HuH-7 (cell line): ENCODE data around the gene HECTD1.
"Not testable (repeated sequence)": the region's sequence is repeated elsewhere in the genome, so short reads cannot be mapped to it uniquely, and the experiment has no call there.

Experiments used
- DNase-seq: peaks from one replicate; pipeline ENCODE4 v3.0.0; 2011; ENCODE audit warnings: low spot score

The HECTD1 gene

DNA sequence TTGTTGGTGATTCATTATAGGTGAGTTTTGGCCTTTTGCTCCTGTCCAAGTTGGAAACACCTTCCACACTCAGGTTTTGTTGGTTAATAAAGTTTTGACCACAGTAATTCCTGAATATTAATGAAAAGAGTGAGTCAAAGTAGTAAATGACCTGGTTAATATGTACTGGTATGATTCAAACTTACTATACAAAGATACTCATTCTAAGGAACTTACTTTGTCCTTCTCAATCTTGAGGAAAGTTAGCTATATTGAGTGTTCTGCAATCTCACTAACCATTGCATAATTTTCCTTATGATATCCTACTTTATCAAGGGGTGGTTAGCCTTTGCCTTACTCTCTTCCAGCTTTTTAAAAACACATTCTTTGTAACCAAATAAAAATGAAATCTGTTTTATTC, 20.9 kb upstream of the HECTD1 start:
- DNase-seq: no peak

DNA sequence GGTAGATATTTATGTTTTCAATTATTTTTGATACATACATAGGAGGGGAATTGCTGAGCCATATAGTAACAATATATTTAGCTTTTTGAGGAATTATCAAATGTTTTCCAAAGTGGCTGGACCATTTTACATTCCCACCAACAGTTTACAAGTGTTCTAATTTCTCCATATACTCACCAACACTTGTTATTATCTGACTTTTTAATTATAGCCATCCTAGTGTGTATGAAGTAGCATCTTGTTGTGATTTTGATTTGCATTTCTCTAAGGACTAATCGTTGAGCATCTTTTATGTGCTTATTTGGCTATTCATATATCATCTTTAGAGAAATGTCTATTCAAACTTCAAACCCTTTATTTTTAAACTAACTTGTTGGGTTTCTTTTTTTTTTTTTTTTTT, 17.2 kb upstream of the HECTD1 start:
- no peak for DNase-seq

DNA sequence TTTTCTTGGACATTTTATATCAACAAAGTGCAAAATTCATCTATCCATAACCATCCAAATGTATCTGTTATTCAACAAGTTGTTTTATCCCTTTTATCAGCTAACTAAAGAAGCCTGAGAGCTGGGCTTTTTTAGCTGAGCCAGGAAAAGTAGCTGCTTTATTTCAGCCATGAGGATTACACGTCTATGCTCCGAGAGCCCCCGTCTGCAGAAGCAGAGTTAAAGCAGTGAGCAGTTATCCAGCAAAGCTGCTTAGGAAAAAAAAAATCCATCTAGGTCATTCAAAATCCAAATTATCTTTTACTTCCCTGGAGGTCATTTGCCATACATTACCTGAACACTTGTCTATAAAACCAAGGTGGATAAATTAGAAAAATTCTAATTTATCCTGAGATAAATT, 15.7 kb upstream of the HECTD1 start:
- DNase-seq: no peak

DNA sequence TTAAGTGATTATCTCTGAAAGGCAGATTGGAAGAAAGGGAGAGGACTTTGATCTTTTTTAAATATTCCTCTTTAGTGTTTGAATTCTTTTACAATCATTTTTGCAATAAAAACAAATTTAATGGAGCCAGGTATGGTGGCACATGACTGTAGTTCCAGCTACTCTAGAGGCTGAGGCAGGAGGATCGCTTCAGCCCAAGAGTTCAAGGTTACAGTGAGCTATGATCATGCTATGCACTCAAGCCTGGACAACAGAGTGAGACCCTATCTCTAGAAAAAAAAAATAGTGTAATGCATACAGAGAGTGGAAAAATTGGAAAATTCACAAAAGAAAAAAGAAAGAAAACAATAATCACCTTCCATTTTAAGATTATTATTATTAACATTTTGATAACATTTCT, 15.2 kb upstream of the HECTD1 start:
- no peak for DNase-seq

DNA sequence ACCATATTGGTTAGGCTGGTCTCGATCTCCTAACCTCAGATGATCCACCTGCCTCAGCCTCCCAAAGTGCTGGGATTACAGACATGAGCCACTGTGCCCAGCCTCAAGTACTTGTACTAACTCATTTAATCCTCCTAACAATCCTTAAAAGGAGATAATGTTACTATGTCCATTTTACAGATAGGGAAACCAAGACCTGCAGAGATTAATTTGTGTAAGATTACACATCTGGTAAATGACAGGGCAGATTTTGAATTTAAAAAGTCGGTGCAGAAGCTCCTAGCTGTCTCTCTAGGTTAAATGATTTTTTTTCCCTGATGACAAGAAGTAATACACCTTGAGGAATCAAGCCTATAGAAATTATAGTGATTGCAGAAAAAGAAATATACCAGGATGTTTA, 13.7 kb upstream of the HECTD1 start:
- DNase-seq: no peak

DNA sequence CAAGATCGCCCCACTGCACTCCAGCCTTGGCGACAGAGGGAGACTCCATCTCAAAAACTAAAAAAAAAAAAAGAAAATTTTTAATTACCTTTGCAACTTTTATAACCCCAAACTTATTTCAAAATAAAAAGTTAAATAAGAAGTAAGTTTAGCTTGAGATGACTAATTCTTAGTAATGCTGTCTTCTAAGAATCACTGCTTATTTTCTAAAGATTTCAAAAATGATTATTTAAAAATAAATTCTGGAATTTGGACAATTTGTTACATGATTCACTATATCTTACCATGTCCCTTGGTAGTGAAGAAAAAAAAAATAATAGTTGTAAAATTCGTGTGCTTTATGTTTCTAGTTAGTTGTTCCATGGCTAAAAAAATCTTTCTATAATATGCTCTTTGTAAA, 11.6 kb upstream of the HECTD1 start:
- no peak for DNase-seq

DNA sequence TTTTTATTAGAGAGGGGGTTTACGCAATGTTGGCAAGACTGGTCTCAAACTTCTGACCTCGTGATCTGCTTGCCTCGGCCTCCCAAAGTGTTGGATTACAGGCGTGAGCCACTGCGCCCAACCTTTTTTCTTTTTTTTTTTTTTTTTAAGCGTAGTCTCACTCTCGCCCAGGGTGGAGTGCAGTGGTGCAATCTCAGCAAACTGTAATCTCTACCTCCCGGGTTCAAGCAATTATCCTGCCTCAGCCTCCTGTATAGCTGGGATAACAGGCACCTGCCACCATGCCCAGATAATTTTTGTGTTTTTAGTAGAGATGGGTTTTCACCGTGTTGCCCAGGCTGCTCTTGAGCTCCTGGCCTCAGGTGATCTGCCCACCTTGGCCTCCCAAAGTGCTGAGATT, 8.8 kb upstream of the HECTD1 start:
- no peak for DNase-seq

DNA sequence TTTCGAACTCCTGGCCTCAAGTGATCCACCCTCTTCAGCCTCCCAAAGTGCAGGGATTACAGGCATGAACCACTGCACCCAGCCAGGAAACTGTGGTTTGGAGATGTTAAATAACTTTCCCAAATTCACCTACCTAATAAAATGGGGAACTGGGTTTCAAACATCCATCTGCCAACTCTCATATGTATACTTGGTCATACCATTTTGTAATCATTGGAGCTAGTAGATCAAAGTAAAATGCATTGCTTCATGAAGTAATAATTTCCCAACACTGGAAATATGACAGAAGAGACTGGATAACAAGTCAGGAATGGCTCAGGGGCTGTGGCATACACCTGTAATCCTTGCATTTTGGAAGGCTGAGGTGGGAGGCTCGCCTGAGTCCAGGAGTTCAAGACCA, 5.3 kb upstream of the HECTD1 start:
- no peak for DNase-seq

DNA sequence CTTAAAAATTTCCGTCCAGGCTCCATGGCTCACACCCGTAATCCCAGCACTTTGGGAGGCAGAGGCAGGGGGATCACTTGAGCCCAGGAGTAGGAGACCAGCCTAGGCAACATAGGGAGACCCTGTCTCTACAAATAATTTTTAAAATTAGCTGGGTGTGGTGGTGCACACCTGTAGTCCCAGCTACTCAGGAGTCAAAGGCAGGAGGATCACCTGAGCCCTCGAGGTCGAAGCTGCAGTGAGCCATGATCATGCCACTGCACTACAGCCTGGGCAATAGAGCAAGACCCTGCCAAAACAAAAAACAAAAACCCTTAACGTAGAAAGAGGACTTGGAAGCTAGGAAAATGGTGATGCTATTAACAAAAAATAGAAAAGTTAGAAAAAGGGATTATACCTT, 2.0 kb upstream of the HECTD1 start:
- DNase-seq: no peak

DNA sequence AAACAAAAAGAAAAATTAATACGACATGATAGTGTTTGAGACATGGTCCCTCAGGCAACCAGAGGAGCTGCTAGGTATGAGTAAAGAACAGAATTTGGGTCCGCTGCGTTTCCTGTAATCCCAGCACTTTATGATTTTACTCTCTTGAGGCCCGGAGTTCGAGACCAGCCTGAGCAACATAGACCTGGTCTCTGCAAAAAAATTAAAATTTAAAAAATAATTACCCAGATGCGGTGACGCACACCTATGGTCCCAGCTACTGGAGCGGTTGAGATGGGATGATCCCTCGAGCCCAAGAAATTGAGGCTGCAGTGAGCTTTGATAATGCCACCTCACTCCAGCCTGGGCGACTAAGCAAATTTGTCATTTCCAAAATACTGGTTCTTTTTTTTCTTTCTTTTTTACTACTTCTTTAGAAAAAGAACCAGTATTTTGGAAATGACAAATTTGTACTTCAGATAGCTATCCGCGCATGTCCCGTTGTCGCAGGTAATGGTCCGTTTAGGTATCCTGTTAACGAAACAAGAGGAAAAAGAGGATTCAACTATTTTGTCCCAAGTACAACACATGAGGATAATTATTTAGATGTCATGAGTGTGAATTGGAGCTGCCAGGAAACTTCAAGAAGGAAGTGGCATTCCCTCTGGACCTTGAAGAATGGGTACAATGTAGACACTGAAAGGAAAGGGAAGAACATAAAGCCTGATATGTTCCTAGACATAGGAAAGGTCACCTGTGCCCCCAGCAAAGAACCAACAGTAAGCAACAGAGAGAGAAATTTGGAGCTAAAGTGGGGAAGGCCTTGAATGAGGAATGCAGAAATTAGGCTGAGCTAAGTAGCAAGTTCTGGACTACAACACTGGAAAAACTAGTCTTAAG, 1.2 kb upstream of the HECTD1 start:
- DNase-seq: no peak

DNA sequence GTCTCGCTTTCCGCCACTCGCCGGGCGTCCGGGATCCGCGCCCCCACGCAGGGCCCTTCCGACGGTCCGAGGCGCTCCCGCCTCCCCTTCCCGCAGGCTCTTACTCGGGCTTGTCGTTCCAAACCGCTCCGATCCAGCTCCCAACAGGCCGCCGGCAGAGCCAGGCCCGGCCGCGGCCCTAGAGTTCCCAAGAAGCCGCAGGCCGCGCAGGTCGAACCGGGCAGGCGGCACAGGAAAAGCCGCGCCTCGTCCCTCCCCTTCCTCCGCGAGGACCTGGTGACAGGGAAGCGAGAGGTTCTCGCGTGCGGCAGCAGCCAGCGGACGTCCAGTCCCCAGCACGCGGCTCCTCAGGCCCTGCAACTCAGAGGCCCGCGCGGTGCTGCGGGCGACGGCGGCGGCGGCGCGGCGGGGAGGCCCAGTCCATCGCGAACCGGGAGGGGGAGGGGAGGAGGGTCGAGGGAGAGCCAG, 272 bp downstream of the HECTD1 start:
- no peak for DNase-seq

DNA sequence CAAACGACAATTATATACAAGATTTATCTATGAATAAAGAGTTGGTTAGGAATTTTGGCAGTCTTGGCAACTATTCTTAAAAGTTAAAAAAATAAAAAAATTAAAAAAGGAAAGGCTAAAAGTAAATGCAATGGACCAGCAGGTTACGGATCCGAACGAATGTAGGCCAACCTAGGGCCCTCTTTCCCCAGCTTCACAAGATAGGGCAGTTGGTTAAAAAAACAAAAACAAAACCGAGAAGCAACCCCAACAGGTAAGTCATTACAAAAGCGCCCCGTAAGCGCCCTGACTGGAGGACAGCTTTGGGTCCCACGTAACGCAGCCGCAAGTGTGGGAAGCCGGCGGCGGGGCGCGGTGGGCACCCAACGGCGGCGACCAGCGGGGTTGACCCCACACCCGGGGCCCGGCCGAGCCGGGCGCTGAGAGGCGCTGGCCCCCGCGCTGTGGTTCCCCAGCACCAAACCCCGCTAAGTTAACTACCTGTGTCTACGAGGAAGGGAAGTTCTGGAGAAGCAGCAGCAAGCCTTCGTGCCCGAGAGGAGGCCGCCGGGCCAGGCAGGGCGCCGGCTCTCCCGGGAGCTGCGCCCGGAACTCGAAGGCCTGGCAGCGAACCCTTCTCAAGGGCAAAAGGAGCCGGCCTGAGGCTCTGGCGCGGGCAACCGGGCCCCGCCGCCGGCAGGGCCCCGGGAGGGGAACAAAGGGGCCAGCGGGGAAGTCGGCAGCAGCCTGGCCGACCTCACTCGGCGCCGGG, 882 bp downstream of the HECTD1 start:
- peak; percentile 71 for DNase-seq

DNA sequence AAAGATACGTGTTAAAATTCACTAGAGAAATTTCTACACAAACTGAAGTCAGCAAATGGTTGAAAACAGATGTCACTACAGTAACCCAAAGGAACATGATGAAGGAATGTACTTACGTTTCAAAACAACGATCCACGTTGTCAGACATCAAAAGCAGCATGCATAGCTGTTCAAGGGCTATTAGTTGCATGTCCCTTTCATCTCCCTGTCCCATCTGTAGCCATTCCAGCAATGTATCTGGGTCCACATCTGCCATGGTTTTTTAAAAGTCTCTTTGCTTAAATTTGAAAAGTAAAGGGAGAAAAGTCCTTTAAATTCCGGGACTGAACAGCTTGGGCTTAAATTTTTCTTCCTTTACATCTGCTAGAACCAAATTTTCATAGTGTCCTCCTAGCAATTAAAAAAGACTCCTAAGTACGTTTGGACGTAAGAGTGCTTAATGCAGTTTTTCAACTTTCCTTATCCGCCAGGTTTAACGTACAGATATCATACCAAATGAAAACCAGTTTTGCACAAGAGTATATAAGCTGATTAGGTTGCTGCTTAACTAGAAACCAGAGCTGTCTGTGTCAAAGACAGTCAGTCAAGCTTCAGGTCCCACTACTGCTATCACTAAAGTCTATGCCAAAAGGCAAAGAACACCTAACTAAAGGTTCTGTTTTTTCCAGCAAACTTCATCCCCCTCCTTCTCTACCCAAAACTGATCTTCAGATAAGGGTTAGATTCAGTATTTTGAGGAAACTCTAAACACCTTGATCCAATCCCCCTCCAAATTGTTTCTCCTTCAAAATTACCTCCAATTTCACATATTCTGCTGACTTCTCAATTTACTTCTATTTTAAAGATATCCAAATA, 1.7 kb downstream of the HECTD1 start:
- peak; percentile 83 for DNase-seq

DNA sequence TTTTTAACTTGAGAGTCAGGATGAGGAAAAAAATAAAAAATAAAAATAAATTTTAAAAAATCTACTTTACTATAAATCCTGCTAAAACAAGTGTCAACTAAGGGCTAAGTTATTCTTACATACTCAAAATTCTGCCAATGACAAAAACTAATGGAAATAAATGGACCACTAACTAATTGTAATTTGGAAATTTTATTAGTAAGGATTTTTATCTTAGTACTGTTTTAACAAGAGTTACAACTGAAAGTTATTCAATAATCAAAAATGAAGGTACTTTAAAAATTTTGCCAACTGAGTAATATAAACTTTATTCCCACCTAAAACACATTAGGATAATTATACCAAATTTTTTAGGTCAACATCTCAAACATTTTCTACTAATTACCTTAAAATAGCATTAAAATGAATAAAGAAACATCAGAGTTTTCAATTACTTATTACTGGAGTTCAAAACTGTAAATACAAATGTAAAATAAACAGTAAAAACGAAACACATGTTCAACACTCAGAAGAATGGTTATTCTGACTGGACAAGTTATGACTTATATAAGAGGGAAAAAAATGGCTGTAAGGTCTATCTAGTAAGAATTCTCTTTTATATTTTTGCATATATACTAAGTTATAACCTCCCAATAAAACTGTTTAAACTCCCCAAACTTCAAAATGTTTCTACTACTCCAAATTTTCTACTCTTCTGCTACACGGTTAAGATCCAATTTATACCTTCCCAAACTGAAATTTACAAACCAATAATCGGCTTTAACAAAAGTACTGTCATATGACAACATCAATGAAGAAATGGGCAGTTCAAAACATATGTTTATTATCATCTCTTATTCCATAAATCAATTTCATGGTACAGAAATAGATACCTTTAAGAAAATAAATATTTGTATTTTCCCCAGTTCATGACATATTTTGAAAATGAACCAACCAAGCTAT, 2.7 kb downstream of the HECTD1 start:
- no peak for DNase-seq

DNA sequence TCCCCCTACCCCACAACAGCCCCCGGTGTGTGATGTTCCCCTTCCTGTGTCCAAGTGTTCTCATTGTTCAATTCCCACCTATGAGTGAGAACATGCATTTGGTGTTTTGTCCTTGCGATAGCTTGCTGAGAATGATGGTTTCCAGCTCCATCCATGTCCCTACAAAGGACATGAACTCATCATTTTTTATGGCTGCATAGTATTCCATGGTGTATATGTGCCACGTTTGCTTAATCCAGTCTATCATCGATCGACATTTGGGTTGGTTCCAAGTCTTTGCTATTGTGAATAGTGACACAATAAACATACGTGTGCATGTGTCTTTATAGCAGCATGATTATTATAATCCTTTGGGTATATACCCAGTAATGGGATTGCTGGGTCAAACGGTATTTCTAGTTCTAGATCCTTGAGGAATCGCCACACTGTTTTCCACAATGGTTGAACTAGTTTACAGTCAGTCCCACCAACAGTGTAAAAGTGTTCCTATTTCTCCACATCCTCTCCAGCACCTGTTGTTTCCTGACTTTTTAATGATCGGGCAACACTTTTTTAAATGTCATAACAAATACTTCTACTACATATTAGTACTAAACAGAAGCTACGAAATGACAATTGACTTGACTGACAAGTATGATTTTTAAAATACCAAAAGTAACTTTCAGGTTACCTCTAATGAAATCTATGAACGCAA, 3.5 kb downstream of the HECTD1 start:
- not testable (repeated sequence) for DNase-seq

DNA sequence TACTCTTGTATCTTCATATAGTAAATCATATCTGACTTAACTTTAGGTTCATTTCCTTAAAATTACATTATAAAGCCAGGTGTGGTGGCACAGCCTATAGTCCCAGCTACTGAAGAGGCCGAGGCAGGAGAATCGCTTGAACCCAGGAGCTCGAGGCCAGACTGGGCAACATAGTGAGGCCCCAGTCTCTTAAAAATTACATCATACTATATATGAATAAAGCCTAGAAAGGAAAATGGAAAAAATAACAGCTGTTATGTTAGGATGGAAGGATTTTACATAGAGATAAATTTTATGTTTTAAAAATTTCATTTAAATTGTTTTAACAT, 4.2 kb downstream of the HECTD1 start:
- no peak for DNase-seq

DNA sequence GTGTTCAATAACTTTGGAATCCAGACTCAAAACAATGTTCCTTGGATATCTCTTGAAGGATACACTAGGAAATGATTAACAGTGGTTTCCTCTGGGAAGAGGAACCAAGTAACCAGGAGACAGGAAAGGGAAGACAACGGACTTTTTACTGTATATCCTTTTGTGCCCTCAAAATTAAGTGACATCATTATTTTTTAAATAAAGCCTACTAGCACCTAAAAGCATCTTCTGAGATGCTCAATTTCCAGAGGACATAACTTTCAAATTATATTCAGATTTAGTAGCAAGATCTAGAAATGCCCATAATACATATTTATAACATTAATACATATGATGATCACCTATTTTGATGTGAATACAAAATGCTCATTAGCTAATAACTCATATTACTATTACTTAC, 6.5 kb downstream of the HECTD1 start:
- no peak for DNase-seq

DNA sequence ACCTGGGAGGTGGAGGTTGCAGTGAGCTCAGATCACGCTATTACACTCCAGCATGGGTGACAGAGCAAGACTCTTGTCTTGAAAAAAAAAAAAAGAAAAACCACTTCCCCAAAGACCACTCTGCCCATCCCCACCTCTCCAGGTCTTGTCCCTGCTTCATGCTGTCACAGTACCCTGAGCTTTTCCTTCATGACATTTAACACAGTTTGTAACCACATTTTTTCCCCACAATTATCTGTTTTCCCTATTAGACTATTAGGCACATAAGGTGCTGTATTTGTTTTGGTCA, 6.9 kb downstream of the HECTD1 start:
- no peak for DNase-seq

DNA sequence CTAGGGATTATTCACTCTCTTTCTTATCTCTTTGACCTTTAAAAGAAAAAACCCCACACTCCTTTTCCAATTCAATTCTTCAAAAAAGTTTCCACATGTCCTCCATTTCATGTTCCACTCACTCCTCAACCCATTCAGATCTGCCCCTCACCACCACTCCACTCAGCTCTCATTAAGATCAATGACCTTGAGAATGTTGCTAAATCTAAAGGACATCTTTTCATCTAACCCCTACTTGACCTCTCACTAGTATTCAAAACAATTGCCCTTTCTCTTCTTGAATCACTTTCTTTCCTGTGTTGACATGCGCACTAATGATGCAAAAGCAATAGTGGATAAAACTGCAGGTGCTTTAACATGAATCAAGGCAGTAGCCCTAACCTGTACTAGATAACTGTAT, 9.9 kb downstream of the HECTD1 start:
- no peak for DNase-seq

DNA sequence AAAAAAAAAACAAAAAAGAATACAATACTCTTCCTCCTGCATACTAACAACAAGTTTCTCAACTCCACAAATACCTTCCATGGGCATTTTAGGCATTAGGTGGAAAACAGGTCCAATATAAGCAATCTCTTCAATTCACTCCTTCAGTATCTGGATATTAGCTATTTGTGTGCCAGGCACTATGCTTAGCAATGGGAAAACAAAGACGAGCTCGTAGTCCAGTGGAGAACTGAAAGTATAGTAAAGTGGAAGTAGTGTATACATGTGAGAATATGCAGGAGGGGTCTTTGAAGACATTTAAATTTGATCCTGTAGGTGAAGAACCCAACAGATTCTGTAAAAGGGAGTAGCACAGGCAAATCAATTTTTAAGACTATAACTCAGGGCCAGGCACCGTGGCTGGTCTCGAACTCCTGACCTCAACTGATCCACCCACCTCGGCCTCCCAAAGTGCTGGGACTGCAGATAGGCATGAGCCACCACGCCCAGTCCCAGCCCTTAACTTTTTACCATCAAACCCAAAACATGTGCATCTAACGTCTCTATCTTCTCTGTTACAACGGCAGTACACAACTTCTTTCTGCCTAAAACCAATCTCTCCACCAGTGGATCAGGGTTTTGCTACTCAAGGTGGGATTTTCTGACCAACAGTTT, 10.6 kb downstream of the HECTD1 start:
- no peak for DNase-seq

DNA sequence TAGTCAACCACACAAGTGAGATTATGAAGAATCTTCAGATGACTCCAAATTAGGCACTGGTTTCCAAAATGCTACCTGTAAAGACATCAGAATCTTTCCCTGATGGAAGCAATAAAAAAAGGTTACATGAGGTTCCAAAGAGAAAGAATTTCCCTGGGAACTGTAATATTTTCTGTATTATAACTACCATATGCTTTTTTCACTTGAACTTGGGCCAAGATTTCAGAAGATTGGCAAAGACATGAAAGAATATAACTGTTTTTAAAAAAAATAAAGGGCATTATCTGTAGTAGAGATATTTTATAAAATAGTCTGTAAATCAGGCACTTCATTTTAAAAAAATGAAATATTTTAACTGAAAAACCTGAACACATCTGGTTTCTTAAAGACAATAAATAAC, 12.9 kb downstream of the HECTD1 start:
- DNase-seq: no peak
